ENCODE results near the gene MAPK4. TPM values are rescaled to one million over a fixed set of nuclear protein-coding genes. Genes with fewer than 3 reads are reported as not detected.

MAPK4 gene
- total RNA-seq, 1 donor = not detected

DNA sequence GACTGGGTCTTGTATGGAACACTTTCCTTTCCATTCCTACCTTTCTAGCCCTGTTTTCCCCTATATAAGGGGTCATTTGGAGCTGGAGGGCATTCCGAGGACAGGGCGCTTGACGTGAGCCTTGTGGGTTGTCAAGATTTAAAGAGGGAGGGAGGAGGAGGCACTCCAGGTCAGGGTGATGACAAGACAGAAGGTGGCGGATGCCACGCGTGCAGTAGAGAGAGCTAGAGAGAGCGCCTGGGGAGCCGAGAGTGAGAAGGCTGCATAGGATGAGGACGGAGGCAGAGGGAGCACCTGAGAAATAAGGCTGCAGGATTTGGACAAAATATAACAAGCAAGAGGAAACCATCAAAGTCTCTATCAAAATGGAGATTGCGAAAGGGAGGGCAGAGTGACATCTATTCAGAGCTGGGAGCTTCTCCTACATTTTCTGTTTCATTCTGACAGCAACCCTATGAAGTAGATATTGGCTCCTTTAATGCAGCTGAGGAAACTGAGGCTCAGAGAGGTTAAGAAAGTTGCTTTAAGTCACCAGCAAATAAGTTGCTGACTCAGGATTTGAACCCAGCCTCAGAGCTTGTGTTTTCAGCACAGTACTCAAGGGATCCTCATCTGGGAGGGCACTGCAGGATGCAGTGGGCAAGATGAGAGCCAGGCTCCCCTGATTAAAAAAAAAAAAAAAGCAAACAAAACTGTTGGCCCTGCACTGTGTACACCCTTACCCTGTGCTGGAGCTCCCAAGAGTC is 135.7 kb downstream of the MAPK4 start:
- DNase-seq (ENCODE audit: insufficient read length, low spot score, missing footprints) = no peak
- H3K4me1 ChIP-seq (ENCODE audit: insufficient read depth, low read length) = no peaks in the 10 kb centered on the region
- no peaks in the 10 kb centered on the region for H4K20me1 ChIP-seq (ENCODE audit: insufficient read depth, low read length)
- no peaks in the 10 kb centered on the region for H3K9me3 ChIP-seq (ENCODE audit: low read depth, low read length)
- no peaks in the 10 kb centered on the region for H3K27me3 ChIP-seq (ENCODE audit: insufficient read depth, low read length)
- no peaks in the 10 kb centered on the region for H3K79me2 ChIP-seq (ENCODE audit: insufficient read depth, low read length)
- no peak overlapping the region for H2AFZ ChIP-seq (ENCODE audit: low read length)
- no peak overlapping the region for H3K27ac ChIP-seq (ENCODE audit: low read depth, low read length)
- H3K4me3 ChIP-seq (ENCODE audit: insufficient read depth, low read length) = no peak overlapping the region
- TF ChIP-seq, protein P1, sequence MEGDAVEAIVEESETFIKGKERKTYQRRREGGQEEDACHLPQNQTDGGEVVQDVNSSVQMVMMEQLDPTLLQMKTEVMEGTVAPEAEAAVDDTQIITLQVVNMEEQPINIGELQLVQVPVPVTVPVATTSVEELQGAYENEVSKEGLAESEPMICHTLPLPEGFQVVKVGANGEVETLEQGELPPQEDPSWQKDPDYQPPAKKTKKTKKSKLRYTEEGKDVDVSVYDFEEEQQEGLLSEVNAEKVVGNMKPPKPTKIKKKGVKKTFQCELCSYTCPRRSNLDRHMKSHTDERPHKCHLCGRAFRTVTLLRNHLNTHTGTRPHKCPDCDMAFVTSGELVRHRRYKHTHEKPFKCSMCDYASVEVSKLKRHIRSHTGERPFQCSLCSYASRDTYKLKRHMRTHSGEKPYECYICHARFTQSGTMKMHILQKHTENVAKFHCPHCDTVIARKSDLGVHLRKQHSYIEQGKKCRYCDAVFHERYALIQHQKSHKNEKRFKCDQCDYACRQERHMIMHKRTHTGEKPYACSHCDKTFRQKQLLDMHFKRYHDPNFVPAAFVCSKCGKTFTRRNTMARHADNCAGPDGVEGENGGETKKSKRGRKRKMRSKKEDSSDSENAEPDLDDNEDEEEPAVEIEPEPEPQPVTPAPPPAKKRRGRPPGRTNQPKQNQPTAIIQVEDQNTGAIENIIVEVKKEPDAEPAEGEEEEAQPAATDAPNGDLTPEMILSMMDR (IDR thresholded peaks at IDR 0.05; ENCODE audit: extremely low read depth, low read depth, low read length) = no peak
- H3K36me3 ChIP-seq (ENCODE audit: insufficient read depth, low read length) = no peaks in the 10 kb centered on the region
- no peak overlapping the region for H3K4me2 ChIP-seq (ENCODE audit: insufficient read depth, low read length)

DNA sequence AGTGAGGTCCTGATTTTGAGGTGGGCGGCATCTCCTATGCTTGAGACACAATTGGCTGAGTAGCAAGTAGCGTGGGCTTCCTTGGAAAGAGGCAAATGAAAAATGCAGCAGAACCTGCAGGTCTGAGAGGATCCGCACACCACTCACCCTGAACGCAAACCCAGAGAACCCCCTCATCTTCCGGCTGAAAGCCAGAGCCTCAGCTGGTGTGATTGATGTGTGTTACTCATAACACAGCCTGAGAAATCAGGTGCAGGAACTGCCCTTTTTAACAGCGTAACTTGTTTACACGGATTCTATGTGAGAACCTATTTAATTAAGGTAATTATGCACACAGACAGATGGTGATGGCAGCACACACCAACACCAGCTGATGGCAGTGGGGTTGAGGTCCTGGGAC is 136.5 kb downstream of the MAPK4 start:
- TF ChIP-seq, protein P1 (IDR thresholded peaks at IDR 0.05; ENCODE audit: extremely low read depth, low read depth, low read length) = no peak
- no peaks in the 10 kb centered on the region for H3K36me3 ChIP-seq (ENCODE audit: insufficient read depth, low read length)
- no peaks in the 10 kb centered on the region for H3K9me3 ChIP-seq (ENCODE audit: low read depth, low read length)
- DNase-seq (ENCODE audit: insufficient read length, low spot score, missing footprints) = no peak
- H3K4me2 ChIP-seq (ENCODE audit: insufficient read depth, low read length) = no peak overlapping the region
- H3K27ac ChIP-seq (ENCODE audit: low read depth, low read length) = no peak overlapping the region
- H4K20me1 ChIP-seq (ENCODE audit: insufficient read depth, low read length) = no peaks in the 10 kb centered on the region
- no peak overlapping the region for H2AFZ ChIP-seq (ENCODE audit: low read length)
- no peak overlapping the region for H3K4me3 ChIP-seq (ENCODE audit: insufficient read depth, low read length)
- no peaks in the 10 kb centered on the region for H3K79me2 ChIP-seq (ENCODE audit: insufficient read depth, low read length)
- H3K4me1 ChIP-seq (ENCODE audit: insufficient read depth, low read length) = no peaks in the 10 kb centered on the region
- H3K27me3 ChIP-seq (ENCODE audit: insufficient read depth, low read length) = no peaks in the 10 kb centered on the region

DNA sequence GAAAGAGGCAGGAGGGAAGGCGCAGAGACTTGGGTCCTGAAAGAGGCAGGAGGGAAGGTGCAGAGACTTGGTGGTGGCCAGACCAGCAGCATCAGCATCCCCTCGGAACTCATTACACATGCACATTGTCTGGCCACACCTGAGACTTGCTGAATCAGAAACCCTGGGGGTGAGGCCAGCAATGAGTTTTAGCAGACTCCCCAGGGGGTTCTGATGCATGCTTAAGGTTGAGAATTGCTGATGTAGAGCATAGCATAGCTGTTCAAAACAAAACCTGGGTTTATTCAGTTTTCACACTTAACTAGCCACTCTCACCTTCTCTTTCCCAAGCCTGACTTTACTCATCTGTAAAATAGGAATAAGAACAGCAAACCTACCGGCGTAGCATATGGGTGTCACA is 137.0 kb downstream of the MAPK4 start:
- H3K27ac ChIP-seq (ENCODE audit: low read depth, low read length) = no peak overlapping the region
- H3K79me2 ChIP-seq (ENCODE audit: insufficient read depth, low read length) = no peaks in the 10 kb centered on the region
- H3K4me2 ChIP-seq (ENCODE audit: insufficient read depth, low read length) = no peak overlapping the region
- TF ChIP-seq, protein P1 (IDR thresholded peaks at IDR 0.05; ENCODE audit: extremely low read depth, low read depth, low read length) = no peak
- DNase-seq (ENCODE audit: insufficient read length, low spot score, missing footprints) = no peak
- no peaks in the 10 kb centered on the region for H3K27me3 ChIP-seq (ENCODE audit: insufficient read depth, low read length)
- H3K4me3 ChIP-seq (ENCODE audit: insufficient read depth, low read length) = no peak overlapping the region
- no peaks in the 10 kb centered on the region for H3K4me1 ChIP-seq (ENCODE audit: insufficient read depth, low read length)
- no peak overlapping the region for H2AFZ ChIP-seq (ENCODE audit: low read length)
- no peaks in the 10 kb centered on the region for H4K20me1 ChIP-seq (ENCODE audit: insufficient read depth, low read length)
- no peaks in the 10 kb centered on the region for H3K9me3 ChIP-seq (ENCODE audit: low read depth, low read length)
- H3K36me3 ChIP-seq (ENCODE audit: insufficient read depth, low read length) = no peaks in the 10 kb centered on the region

DNA sequence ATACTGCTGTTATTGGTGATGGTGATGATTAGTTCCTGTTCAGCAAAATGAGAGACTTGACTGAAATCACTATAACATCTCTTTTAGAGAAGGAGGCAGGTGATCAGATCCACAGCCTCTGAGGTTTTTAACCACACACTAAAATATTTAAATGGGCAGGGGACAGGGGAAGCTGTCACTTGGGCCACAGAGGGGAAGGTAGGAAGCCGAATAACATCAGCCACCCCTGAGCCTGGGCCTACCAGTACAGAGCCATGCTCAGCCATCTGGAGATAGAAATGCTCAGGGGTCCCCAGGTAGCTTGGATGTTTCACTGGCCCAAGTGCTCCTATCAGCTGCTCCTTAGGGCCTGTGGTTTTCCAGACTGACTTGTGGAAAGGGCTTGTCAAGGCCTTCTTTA is 137.6 kb downstream of the MAPK4 start:
- Histone ChIP-seq H3K27me3 (ENCODE audit: insufficient read depth, low read length) (no peaks in the 10 kb centered on the region), H3K36me3 (ENCODE audit: insufficient read depth, low read length) (no peaks in the 10 kb centered on the region), H3K4me2 (ENCODE audit: insufficient read depth, low read length) (no peak overlapping the region), H3K79me2 (ENCODE audit: insufficient read depth, low read length) (no peaks in the 10 kb centered on the region), H4K20me1 (ENCODE audit: insufficient read depth, low read length) (no peaks in the 10 kb centered on the region), H2AFZ (ENCODE audit: low read length) (no peak overlapping the region), H3K4me3 (ENCODE audit: insufficient read depth, low read length) (no peak overlapping the region), H3K4me1 (ENCODE audit: insufficient read depth, low read length) (no peaks in the 10 kb centered on the region), H3K27ac (ENCODE audit: low read depth, low read length) (no peak overlapping the region), H3K9me3 (ENCODE audit: low read depth, low read length) (no peaks in the 10 kb centered on the region)
- TF ChIP-seq, protein P1 (IDR thresholded peaks at IDR 0.05; ENCODE audit: extremely low read depth, low read depth, low read length) = no peak
- no peak for DNase-seq (ENCODE audit: insufficient read length, low spot score, missing footprints)

Measured in osteoblast (primary cell).